ENCODE results near the gene R3HCC1L. TPM values are rescaled to one million over a fixed set of nuclear protein-coding genes. Genes with fewer than 3 reads are reported as not detected.

R3HCC1L gene
- total RNA-seq, 4 donors from 2014 or later = 17.7 to 27.3 (median 25.3) TPM

DNA sequence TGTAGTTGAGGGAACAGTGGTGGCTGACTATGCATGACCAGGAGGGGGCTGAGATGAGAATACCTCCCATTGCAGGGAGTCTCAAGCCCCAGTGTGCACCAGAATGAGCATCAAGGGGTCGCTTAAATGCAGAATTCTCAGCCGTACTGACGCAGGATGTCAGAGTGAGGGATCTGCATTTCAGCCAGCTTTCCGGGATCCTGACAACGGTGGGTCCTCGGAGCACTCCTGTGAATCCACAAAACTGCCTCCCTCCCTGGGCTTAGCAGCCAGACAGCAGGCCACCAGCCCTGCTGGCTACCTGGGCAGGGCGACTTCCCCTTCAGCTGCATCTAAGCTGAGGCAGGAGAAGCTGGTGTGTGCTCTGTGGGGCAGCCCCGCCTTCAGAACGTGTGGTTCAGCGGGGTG, 155.3 kb downstream of the R3HCC1L start:
- 65 to 70% methylated on average over 2 to 8 of the region's 10 CpGs for WGBS, 2 donors (ENCODE audit: low coverage in 1 of 2)
- in situ Hi-C loops (cut with MboI; ENCODE audit: low pct_ligation_motif_present in 1 of 4, low pct_unique_long_range_greater_than_20kb in 1 of 4, low sequenced_read_pairs in 3 of 4) = no loop called here

GRCh38 chr10:98292971-98293370, 158.5 kb downstream of the R3HCC1L start:
- no peak for DNase-seq
- 45 to 86% methylated on average over 1 to 4 of the region's 4 CpGs for WGBS, 2 donors (ENCODE audit: low coverage in 1 of 2)

More for the DNA sequence above, 155.3 kb downstream of the R3HCC1L start:
- H3K9me3 ChIP-seq = no peaks in the 10 kb centered on the region
- no peak overlapping the region for H3K27ac ChIP-seq
- no peaks in the 10 kb centered on the region for H3K36me3 ChIP-seq
- no peak for TF ChIP-seq POLR2AphosphoS5 (IDR thresholded peaks at IDR 0.05)
- TF ChIP-seq EP300 (IDR thresholded peaks at IDR 0.05; ENCODE audit: low read depth) = no peak
- TF ChIP-seq CTCF (IDR thresholded peaks at IDR 0.05) = no peak
- TF ChIP-seq POLR2A (IDR thresholded peaks at IDR 0.05) = no peak
- intact Hi-C loops (cut with DNase I; ENCODE audit: low total_unique reads) = no loop called here
- peaks cover 0 to 6% (median 0%) of the 10 kb centered on the region in 4 donors for H3K4me1 ChIP-seq
- no peak for DNase-seq
- H3K4me3 ChIP-seq = no peak overlapping the region
- H3K27me3 ChIP-seq = no peaks in the 10 kb centered on the region

DNA sequence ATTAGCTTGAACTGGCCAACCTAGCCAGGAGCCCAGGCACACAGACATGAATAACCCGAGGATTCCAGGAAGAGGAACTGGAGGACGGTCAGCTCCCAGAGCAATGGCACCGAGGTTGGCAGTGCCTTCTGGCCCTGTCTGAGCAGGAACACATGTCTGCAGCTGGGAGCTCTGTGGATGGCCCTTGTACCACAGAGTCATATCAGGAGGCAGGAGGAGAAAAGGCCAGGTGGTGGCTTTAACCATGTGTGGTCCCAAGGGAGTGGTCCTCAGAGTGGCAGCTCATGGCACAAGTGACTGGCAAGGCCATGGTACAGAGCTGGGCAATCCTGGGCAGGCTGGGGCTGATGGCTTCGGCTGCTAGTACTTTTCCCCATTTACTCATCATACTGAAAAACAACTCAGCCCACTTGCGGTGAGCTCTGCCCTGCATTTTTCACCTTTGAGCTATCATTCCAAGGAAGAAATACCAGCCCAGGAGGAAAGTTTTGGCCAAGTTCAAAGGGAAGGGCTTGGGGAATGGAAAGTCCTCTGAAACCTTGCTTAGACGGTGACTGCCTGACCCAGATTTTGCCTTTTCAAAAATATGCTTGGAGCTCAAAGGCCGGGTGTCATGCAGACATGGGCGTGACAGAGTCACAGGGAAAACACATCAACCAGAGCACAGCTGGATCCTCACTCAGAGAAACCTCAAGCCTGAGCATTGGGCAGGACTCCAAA, 159.3 kb downstream of the R3HCC1L start:
- in situ Hi-C loops (cut with MboI; ENCODE audit: low pct_ligation_motif_present in 1 of 4, low pct_unique_long_range_greater_than_20kb in 1 of 4, low sequenced_read_pairs in 3 of 4) = no loop called here
- Histone ChIP-seq H3K27me3 (peaks cover 9% of the 10 kb centered on the region), H3K4me1 (peaks cover 0 to 6% (median 0%) of the 10 kb centered on the region in 4 donors), H3K27ac (no peak overlapping the region), H3K36me3 (no peaks in the 10 kb centered on the region), H3K4me3 (no peak overlapping the region), H3K9me3 (no peaks in the 10 kb centered on the region)
- 56% methylated on average over 8 of the region's 8 CpGs; no CpG with 5 or more reads in 1 of the 2 donors for WGBS, 2 donors (ENCODE audit: low coverage in 1 of 2)
- TF ChIP-seq POLR2A (IDR thresholded peaks at IDR 0.05) (no peak), CTCF (IDR thresholded peaks at IDR 0.05) (no peak), POLR2AphosphoS5 (IDR thresholded peaks at IDR 0.05) (no peak), EP300 (IDR thresholded peaks at IDR 0.05; ENCODE audit: low read depth) (no peak)
- no peak for DNase-seq
- intact Hi-C loops (cut with DNase I; ENCODE audit: low total_unique reads) = no loop called here

More at GRCh38 chr10:98292971-98293370, 158.5 kb downstream of the R3HCC1L start:
- peaks cover 0 to 6% (median 0%) of the 10 kb centered on the region in 4 donors for H3K4me1 ChIP-seq
- in situ Hi-C loops (cut with MboI; ENCODE audit: low pct_ligation_motif_present in 1 of 4, low pct_unique_long_range_greater_than_20kb in 1 of 4, low sequenced_read_pairs in 3 of 4) = no loop called here
- peaks cover 9% of the 10 kb centered on the region for H3K27me3 ChIP-seq
- H3K36me3 ChIP-seq = no peaks in the 10 kb centered on the region
- no peak overlapping the region for H3K4me3 ChIP-seq
- intact Hi-C loops (cut with DNase I; ENCODE audit: low total_unique reads) = no loop called here
- TF ChIP-seq EP300 (IDR thresholded peaks at IDR 0.05; ENCODE audit: low read depth) (no peak), CTCF (IDR thresholded peaks at IDR 0.05) (no peak), POLR2AphosphoS5 (IDR thresholded peaks at IDR 0.05) (no peak), POLR2A (IDR thresholded peaks at IDR 0.05) (no peak)
- H3K9me3 ChIP-seq = no peaks in the 10 kb centered on the region
- H3K27ac ChIP-seq = no peak overlapping the region

DNA sequence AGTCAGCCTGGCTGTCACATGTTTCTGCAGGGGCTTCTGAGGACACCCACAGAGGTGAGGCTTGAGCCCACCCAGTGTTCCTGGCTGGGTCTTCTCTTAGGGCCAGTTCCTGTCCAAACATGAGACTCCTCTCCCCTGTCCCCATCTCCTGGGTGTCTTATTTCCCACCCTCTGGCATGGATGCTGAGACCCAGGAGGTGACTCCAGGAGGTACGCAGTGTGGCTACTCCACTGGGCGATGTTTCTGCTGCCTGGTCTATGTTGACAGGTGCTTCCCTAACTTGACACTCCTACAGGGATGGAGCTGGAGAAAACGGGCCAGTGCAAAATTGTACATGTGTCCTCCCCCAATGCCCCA, 159.8 kb downstream of the R3HCC1L start:
- Histone ChIP-seq H3K27ac (no peak overlapping the region), H3K9me3 (no peaks in the 10 kb centered on the region), H3K4me3 (no peak overlapping the region), H3K36me3 (no peaks in the 10 kb centered on the region), H3K27me3 (peaks cover 9% of the 10 kb centered on the region), H3K4me1 (peaks cover 0 to 6% (median 0%) of the 10 kb centered on the region in 4 donors)
- 87% methylated on average over 3 of the region's 3 CpGs; no CpG with 5 or more reads in 1 of the 2 donors for WGBS, 2 donors (ENCODE audit: low coverage in 1 of 2)
- TF ChIP-seq POLR2A (IDR thresholded peaks at IDR 0.05) (no peak), EP300 (IDR thresholded peaks at IDR 0.05; ENCODE audit: low read depth) (no peak), CTCF (IDR thresholded peaks at IDR 0.05) (no peak), POLR2AphosphoS5 (IDR thresholded peaks at IDR 0.05) (no peak)
- in situ Hi-C loops (cut with MboI; ENCODE audit: low pct_ligation_motif_present in 1 of 4, low pct_unique_long_range_greater_than_20kb in 1 of 4, low sequenced_read_pairs in 3 of 4) = no loop called here
- intact Hi-C loops (cut with DNase I; ENCODE audit: low total_unique reads) = no loop called here
- DNase-seq = no peak

Other genes with a start within 250 kb of the R3HCC1L start
- under 1 TPM in 2 of 4 donors, not detected in 2; 0.41 to 0.79 TPM for gene CRTAC1, start 104.0 kb upstream of the R3HCC1L start, total RNA-seq
- gene LOXL4, start 133.5 kb downstream of the R3HCC1L start, total RNA-seq = 1 to 10 TPM; 1.9 to 6.4 (median 2.8) TPM